ENCODE results near the gene MMP13.

GRCh38 chr11:102912482-102912830 lies 43.1 kb downstream of the MMP13 start:
- TF ChIP-seq NFE2L1 (CRISPR knock-in tag; IDR thresholded peaks at IDR 0.05; ENCODE audit: borderline replicate concordance): no peak
- TF ChIP-seq YY1 (IDR thresholded peaks at IDR 0.05; ENCODE audit: insufficient read depth, insufficient replicate concordance, low read depth, low read length): no peak
- no peak for TF ChIP-seq GABPB1 (CRISPR knock-in tag; IDR thresholded peaks at IDR 0.05)
- TF ChIP-seq ASH2L (IDR thresholded peaks at IDR 0.05; ENCODE audit: insufficient read length, low read depth, low read length): no peak
- TF ChIP-seq ZNF10 (CRISPR knock-in tag; IDR thresholded peaks at IDR 0.05; ENCODE audit: borderline replicate concordance, low read depth): no peak
